ACC112 (cell line): ENCODE data around the gene WDR73.
"Not testable (repeated sequence)": the region's sequence is repeated elsewhere in the genome, so short reads cannot be mapped to it uniquely, and the experiment has no call there.

ENCODE experiments used
- H2AFZ ChIP-seq: fragments of 200-600 bp; sonication (generic); one replicate; pipeline ENCODE4 v1.6.0; 2017; ENCODE audit warnings: antibody characterized with exemption, low read length; ENCODE audit not compliant: unreplicated experiment
- H3K27ac ChIP-seq: fragments of 200-600 bp; sonication (generic); 2 replicates; pipeline ENCODE4 v1.5.1; 2014; ENCODE audit warnings: low read depth, mild to moderate bottlenecking, antibody characterized with exemption, low read length, moderate library complexity
- H3K27me3 ChIP-seq: fragments of 200-600 bp; sonication (generic); 2 replicates; pipeline ENCODE4 v1.6.1; 2014; ENCODE audit warnings: mild to moderate bottlenecking, antibody characterized with exemption, low read length, moderate library complexity, mixed read lengths; ENCODE audit not compliant: insufficient read depth
- H3K36me3 ChIP-seq: fragments of 200-600 bp; sonication (generic); 2 replicates; pipeline ENCODE4 v1.6.1; 2016; ENCODE audit warnings: mild to moderate bottlenecking, antibody characterized with exemption, low read length, moderate library complexity, mixed read lengths; ENCODE audit not compliant: insufficient read depth
- H3K4me1 ChIP-seq: fragments of 200-600 bp; sonication (generic); one replicate; pipeline ENCODE4 v1.6.1; 2016; ENCODE audit warnings: low read length, mixed read lengths; ENCODE audit not compliant: insufficient read depth, unreplicated experiment, control insufficient read depth
- H3K4me3 ChIP-seq: fragments of 200-600 bp; sonication (generic); 2 replicates; pipeline ENCODE4 v1.5.1; 2014; ENCODE audit warnings: mild to moderate bottlenecking, low read depth, low read length
- H3K79me2 ChIP-seq: fragments of 200-600 bp; sonication (generic); one replicate; pipeline ENCODE4 v1.6.0; 2016; ENCODE audit warnings: low read length; ENCODE audit not compliant: control insufficient read depth, unreplicated experiment, insufficient read depth

Gene WDR73

DNA sequence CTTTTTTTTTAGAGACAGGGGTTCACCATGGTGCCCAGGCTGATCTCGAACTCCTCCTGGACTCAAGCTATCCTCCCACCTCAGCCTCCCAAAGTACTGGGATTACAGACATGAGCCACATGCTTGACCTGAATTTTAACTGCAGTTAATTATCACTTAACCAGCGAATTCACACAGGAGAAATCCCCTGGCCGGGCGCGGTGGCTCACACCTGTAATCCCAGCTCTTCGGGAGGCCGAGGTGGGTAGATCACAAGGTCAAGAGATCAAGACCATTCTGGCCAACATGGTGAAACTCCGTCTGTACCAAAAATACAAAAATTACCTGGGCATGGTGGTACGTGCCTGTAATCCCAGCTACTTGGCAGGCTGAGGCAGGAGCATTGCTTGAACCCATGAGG lies 12.2 kb downstream of the WDR73 start:
- H3K27me3 ChIP-seq, H3K27ac ChIP-seq, H2AFZ ChIP-seq, H3K4me1 ChIP-seq, H3K4me3 ChIP-seq, H3K79me2 ChIP-seq: not testable (repeated sequence)
- peaks cover 20% of the 10 kb centered on the region for H3K36me3 ChIP-seq

DNA sequence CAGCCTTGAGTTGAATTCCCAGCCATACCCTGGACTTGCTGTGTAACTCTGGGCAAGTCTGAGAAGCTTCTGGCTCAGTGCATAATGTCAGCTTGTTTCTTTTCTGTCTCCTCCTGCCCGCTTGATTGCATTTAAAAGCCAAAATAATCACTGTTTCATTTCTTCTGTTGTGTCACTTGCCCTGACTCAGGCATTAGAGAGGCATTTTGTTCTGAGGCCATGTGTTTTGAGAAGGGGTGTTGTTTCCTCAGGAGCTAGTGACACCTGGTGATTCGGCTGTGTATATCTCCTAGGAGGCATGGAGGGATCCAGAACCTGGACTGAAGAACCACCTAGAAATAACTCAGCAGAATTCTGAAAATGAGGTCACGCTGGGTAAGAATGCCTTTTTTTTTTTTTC lies 16.0 kb downstream of the WDR73 start:
- Histone ChIP-seq H3K27me3 (no peaks in the 10 kb centered on the region), H3K79me2 (peaks cover 7% of the 10 kb centered on the region)

DNA sequence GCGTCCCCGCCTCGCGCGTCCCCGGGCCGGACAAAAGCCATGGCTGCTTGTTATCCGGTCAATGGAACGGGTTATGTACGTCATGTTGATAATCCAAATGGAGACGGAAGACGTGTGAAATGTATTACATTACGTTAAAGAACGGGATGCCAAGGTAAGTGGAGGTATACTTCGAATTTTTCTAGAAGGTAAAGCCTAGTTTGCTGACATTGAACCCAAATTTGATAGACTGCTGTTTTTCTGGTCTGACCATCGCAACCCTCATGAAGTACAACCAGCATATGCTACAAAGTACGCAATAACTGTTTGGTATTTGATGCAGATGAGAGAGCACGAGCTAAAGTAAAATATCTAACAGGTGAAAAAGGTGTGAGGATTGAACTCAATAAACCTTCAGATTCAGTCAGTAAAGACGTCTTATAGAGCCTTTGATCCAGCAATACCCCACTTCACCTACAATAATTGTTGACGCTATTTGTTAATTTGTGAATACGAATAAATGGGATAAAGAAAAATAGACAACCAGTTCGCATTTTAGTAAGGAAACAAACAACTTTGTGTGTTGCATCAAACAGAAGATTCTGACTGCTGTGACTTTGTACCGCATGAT lies 19.8 kb downstream of the WDR73 start:
- H3K27ac ChIP-seq = no peak overlapping the region
- peaks cover 29% of the 10 kb centered on the region for H3K4me1 ChIP-seq
- H3K79me2 ChIP-seq = peaks cover 15% of the 10 kb centered on the region
- peaks cover 5% of the 10 kb centered on the region; the same call in 1 of the 2 replicates for H3K36me3 ChIP-seq
- no peaks in the 10 kb centered on the region for H3K27me3 ChIP-seq
- peak overlapping the region; percentile 80 for H3K4me3 ChIP-seq
- H2AFZ ChIP-seq = no peak overlapping the region

More for the DNA sequence above, 16.0 kb downstream of the WDR73 start:
- Histone ChIP-seq H3K4me3 (no peak overlapping the region), H2AFZ (no peak overlapping the region), H3K4me1 (peaks cover 14% of the 10 kb centered on the region), H3K27ac (0 out of 2 replicates have a peak overlapping the region, but pooled peaks have one; percentile 4), H3K36me3 (peaks cover 14% of the 10 kb centered on the region; the same call in 1 of the 2 replicates)

DNA sequence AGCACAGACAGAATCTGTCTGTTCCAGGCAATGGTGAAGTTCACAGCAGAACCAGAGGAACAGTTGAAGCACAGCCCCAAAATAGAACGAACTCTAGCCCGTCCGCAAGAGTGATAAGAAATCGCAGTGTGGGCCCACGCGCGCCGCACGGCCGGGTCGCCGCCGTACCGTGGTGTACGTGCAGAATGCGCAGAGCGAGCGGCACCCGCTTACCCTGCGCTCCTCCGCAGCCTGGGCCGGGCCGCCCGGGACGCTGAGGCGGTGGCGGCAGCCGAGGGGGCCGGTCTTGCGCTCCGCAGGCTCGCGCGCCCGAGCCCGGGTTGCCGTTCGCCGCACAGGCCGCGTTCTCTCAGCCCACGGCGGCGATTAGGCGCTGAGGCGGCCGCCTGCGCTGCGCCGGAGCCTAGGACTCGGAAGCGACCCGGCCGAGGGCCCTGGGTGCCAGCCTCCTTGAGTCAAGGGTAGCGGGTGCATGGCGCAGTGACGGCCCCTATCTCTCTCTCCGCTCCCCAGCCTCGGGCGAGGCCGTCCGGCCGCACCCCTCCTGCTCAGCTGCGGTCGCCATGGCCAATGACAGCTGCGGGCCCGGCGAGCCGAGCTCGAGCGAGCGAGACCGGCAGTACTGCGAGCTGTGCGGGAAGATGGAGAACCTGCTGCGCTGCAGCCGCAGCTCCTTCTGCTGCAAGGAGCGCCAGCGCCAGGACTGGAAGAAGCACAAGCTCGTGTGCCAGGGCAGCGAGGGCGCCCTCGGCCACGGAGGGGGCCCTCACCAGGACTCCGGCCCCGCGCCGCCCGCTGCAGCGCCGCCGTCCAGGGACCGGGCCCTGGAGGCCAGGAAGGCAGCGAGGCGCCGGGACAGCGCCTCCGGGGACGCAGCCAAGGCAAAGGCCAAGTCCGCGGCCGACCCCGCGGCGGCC lies 20.5 kb downstream of the WDR73 start:
- Histone ChIP-seq H2AFZ (no peak overlapping the region), H3K36me3 (peaks cover 5% of the 10 kb centered on the region; the same call in 1 of the 2 replicates), H3K27me3 (no peaks in the 10 kb centered on the region), H3K4me3 (peak overlapping the region; percentile 80), H3K27ac (peak overlapping the region; percentile 73), H3K79me2 (peaks cover 15% of the 10 kb centered on the region), H3K4me1 (peaks cover 29% of the 10 kb centered on the region)

DNA sequence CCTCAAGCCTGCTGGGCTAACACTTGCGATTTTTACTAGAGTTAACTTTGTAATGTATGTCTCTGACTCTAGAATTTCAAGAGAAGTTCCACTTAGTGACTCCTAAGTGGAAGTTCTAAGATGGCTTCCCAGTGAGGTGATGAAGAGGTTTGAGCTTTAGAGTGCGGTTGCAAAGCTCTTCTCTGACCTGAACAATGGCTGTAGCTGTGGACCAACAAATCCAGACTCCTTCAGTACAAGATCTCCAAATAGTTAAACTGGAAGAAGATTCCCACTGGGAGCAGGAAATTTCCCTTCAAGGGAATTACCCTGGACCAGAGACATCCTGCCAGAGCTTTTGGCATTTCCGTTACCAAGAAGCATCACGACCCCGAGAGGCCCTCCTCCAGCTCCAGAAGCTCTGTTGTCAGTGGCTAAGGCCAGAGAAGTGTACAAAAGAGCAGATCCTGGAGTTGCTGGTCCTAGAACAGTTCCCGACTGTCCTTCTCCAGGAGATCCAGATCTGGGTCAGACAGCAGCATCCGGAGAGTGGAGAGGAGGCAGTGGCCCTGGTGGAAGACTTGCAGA lies 22.3 kb downstream of the WDR73 start:
- H3K4me1 ChIP-seq = peaks cover 22% of the 10 kb centered on the region
- peak overlapping the region; percentile 87 for H2AFZ ChIP-seq
- H3K36me3 ChIP-seq = no peaks in the 10 kb centered on the region
- H3K27me3 ChIP-seq = no peaks in the 10 kb centered on the region
- peak overlapping the region; percentile 80 for H3K4me3 ChIP-seq
- peaks cover 15% of the 10 kb centered on the region for H3K79me2 ChIP-seq
- H3K27ac ChIP-seq = peak overlapping the region; percentile 28

DNA sequence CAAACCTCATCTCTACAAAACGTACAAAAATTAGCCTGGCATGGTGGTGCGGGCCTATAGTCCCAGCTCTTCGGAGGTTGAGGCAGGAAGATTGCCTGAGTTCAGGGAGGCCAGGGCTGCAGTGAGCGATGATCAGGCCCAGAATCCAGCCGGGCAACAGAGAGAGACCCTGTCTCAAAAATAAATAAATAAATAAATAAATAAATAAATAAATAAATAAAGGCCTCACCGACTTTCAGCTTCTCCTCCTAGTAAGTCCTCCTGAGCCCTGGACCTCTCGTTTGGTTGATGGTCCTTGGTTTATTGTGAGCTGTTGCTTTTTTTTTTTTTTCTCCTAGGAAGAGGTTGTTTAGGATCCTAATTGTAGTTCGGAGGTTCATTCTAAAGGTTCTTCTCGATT lies 25.1 kb downstream of the WDR73 start:
- H3K79me2 ChIP-seq = peaks cover 9% of the 10 kb centered on the region
- no peak overlapping the region for H2AFZ ChIP-seq
- H3K27ac ChIP-seq = no peak overlapping the region
- peaks cover 15% of the 10 kb centered on the region for H3K4me1 ChIP-seq
- no peak overlapping the region for H3K4me3 ChIP-seq
- H3K27me3 ChIP-seq = no peaks in the 10 kb centered on the region
- no peaks in the 10 kb centered on the region for H3K36me3 ChIP-seq

DNA sequence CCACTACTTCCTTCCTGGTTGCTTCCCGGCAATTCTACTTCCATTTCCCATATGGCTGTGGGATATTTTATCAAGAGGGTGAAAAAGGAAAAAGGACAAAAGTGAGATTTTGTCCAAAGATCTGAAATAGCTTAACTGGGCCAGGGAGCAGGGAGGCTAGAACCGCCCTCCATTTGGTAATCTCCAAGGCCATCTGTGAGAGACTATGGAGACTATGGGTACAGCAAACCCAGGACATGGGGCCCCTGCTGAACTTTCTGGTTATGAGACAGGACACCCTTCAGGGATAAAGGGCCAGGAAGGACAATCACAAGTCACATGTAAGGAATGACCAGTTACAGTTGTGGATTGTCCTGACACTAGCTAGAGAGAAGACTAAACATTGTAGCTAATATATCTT lies 29.0 kb downstream of the WDR73 start:
- Histone ChIP-seq H3K36me3 (peaks cover 16% of the 10 kb centered on the region; the same call in 1 of the 2 replicates), H3K79me2 (no peaks in the 10 kb centered on the region), H3K27ac (no peak overlapping the region), H3K4me3 (no peak overlapping the region), H3K4me1 (peaks cover under 1% of the 10 kb centered on the region), H2AFZ (no peak overlapping the region), H3K27me3 (no peaks in the 10 kb centered on the region)

DNA sequence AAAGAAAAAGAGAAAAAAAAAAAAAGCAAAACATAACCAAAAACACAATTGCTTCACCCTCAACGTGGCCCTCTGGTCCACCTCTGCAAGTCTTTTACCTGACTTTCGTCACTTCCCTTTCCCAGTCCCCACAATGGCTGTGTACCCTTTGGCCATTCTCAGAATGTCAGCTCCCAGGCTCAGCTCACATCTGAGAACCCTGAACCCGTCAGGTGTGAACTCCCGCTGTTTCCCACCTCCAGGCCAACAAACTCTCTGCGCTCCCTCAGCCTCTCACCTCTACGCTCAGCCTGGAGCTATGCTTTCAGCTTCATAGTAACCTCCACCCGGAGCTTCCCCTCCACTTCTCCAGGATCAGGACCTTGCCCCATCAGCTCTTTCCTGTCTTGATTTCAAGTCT lies 29.7 kb downstream of the WDR73 start:
- no peak overlapping the region for H3K4me3 ChIP-seq

DNA sequence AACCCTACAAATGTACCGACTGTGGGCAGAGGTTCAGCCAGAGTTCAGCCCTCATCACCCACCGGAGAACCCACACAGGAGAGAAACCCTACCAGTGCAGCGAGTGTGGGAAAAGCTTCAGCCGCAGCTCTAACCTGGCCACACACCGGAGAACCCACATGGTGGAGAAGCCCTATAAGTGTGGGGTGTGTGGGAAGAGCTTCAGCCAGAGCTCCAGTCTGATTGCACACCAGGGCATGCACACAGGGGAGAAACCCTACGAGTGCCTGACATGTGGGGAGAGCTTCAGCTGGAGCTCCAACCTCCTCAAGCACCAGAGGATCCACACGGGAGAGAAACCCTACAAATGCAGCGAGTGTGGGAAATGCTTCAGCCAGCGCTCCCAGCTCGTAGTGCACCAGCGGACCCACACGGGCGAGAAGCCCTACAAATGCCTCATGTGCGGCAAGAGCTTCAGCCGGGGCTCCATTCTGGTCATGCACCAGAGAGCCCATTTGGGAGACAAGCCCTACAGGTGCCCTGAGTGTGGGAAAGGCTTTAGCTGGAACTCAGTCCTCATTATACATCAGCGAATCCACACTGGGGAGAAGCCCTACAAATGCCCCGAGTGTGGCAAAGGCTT lies 32.6 kb downstream of the WDR73 start:
- Histone ChIP-seq H3K36me3 (peaks cover 16% of the 10 kb centered on the region; the same call in 1 of the 2 replicates), H2AFZ (no peak overlapping the region), H3K79me2 (no peaks in the 10 kb centered on the region), H3K4me3 (no peak overlapping the region), H3K27me3 (no peaks in the 10 kb centered on the region), H3K4me1 (no peaks in the 10 kb centered on the region), H3K27ac (no peak overlapping the region)

More for the DNA sequence above, 29.7 kb downstream of the WDR73 start:
- H3K79me2 ChIP-seq = no peaks in the 10 kb centered on the region
- no peaks in the 10 kb centered on the region for H3K4me1 ChIP-seq
- H2AFZ ChIP-seq = no peak overlapping the region
- H3K36me3 ChIP-seq = peaks cover 16% of the 10 kb centered on the region; the same call in 1 of the 2 replicates
- H3K27ac ChIP-seq = no peak overlapping the region
- H3K27me3 ChIP-seq = no peaks in the 10 kb centered on the region

DNA sequence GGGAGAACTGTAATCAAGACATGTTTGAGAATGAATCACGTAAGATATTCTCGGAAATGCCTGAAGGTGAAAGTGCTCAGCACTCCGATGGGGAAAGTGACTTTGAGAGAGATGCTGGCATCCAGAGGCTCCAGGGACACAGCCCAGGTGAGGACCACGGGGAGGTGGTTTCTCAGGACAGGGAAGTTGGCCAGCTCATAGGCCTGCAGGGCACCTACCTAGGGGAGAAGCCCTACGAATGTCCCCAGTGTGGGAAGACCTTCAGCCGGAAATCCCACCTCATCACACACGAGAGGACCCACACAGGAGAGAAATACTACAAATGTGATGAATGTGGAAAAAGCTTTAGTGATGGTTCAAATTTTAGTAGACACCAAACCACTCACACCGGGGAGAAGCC lies 33.5 kb downstream of the WDR73 start:
- H3K27me3 ChIP-seq = no peaks in the 10 kb centered on the region
- peaks cover 16% of the 10 kb centered on the region; the same call in 1 of the 2 replicates for H3K36me3 ChIP-seq
- H3K4me1 ChIP-seq = no peaks in the 10 kb centered on the region
- H3K27ac ChIP-seq = no peak overlapping the region
- no peak overlapping the region for H2AFZ ChIP-seq
- no peaks in the 10 kb centered on the region for H3K79me2 ChIP-seq
- no peak overlapping the region for H3K4me3 ChIP-seq
